HL-60/S4 (cell line): ENCODE results near the gene SYT12.
"Not testable (repeated sequence)": the region's sequence is repeated elsewhere in the genome, so short reads cannot be mapped to it uniquely, and the experiment has no call there.

ENCODE experiments used
- in situ Hi-C: fragments of 300-500 bp; cut with MboI; formaldehyde crosslinking; loops from 2 replicates; pipeline ENCODE4 v1.14.3; 2022; ENCODE audit warnings: low sequenced_read_pairs

Gene SYT12

DNA sequence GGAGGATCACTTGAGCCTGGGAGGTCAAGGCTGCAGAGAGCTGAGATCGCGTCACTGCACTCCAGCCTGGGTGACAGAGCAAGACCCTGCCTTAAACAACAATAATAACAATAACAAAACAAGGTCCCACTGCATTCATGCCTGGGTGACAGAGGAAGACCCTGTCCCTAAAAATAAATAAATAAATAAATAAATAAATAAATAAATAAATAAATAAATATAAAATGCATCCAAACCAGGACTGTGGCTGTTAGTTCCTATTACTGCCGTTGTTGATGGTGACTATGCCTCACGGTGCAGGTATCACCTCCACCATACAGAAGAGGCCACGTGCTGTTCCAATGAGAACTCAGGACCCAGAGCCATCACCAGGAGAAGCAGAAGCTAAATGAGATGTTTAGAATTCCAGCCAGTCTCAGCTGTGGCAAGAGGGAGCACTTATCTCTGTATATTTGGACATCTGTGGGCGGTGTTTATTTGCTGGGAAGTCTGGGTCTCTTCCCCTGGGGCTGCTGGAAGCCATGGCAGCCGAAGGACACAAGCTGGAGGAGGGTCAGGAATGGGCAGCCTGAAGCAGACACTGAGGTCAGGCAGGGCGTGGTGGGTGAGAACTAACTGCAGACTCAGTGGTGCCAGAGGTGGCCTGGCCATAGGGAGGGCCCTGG, 26.2 kb upstream of the SYT12 start:
- in situ Hi-C loops, result no loop called here

DNA sequence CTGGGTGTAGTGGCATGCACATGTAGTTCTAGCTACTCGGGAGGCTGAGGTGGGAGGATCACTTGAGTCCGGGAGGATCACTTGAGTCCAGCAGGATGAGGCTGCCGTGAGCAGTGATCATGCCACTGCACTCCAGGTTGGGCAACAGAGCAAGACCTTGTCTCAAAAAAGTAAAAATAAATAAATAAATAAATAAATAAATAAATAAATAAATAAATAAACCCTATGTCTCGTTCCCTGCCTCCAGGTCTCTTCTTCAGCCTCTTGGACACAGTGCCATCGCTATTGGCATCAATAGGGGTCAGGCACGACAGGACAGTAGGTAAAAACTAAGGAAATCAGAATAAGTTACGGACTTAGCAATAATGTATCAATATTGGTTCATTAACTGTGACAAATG, 23.4 kb upstream of the SYT12 start:
- in situ Hi-C loops, result no loop called here

- in situ Hi-C loops, result no loop called here
Observed at GRCh38 chr11:67001332-67001731, 21.6 kb upstream of the SYT12 start.

DNA sequence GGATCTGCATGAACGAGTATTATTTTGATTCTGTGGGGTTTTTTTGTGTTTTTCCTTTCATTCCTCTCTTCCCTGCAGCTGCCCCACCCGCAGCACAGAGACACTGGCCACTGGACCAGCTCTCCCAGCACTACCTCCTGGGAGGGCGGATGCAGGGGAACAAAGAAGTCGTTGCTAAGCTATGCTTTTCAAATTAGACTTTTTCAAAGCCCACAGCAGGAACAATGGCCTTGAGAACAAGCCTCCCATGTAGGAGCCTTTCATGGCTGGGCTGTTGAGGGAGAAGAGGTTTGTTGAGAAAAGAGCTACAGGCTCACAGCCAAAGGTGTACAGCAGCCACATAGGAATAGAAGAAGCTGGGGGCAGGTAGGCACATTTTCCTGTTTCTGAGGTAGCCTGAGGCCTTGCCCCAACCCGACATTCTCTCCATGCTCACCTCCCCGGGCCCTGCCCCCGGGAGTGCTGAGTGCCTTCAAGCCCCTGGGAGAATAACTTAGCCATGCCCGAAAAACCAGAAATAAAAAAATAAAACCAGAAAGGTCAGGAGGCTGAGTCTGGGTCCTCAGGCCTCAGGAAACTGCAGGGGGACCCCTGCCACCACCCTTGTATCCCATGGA, 20.5 kb upstream of the SYT12 start:
- in situ Hi-C loops, result no loop called here

DNA sequence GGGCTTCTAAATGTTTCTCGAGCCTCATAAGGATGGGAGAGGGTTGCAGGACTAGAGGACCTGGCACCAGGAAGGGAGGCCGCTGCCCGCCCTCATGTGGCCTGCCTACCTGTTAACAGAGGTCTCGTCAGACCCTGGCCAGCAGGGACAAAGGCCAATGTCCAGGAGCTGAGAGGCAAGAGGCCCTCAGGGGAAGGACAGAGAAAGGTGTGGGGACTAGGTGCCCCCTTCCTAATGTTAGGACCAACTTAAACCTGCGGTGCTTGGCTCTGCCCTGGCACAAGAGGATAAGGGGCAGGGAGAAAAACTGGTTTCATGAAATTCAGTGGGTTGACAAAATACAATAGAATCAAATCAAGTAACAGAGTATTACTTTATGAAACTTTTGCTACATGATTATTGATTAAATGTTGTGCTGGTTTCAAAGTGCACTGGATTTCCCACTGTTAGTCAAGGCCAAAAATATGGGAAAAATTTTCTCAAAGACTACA, 20.0 kb upstream of the SYT12 start:
- in situ Hi-C loops, result no loop called here

DNA sequence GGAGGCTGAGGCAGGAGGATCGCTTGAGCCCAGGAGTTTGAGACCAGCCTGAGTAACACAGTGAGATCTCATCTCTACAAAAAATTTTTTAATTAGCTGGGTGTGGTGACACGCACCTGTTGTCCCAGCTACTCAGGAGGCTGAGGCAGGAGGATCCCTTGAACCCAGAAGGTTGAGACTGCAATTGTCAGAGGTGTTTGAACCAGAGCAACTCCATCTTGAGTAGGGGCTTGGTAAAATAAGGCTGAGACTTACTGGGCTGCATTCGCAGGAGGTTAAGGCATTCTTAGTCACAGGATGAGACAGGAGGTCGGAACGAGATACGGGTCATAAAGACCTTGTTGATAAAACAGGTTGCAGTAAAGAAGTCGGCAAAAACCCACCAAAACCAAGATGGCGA, 17.7 kb upstream of the SYT12 start:
- in situ Hi-C loops, result not testable (repeated sequence)

DNA sequence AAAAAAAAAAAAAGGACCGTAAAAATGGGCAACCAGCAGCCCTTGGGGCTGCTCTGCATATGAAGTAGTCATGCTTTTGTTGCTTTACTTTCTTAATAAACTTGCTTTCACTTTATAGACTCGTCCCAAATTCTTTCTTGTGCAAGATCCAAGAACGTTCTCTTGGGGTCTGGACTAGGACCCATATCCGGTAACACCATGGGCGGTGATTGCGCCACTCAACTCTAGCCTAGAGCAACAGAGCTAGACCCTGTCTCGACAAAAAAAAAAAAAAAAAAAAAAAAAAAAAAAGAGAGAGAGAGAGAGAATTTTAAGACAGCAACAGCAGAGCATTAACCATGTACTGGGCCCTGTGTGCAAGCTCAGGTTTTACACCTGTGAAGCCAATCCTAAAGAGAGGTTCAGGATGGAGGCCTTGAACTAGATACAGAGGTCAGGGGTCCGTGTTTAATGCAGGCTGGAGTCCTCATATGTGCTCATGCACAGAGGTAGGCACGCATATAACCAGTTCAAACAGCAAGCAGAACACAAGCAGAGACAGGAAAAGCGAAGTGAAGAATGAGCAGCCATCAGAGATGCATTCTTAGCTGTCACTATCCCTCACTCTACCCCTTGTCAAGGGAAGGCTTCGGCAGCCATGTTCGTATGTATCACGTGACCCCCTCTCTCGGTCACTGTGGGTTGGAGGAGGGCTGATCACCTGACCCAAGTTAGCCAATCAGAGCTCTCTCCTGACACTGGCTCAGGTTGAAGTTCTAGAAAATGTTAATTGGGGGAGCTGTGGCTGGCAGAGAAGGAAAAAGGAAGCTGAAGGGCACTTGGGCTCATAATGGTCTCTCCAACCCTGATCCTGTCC, 16.7 kb upstream of the SYT12 start:
- in situ Hi-C loops, result no loop called here

GRCh38 chr11:67007126-67007525, 15.8 kb upstream of the SYT12 start:
- in situ Hi-C loops, result no loop called here

GRCh38 chr11:67010296-67010905, 12.5 kb upstream of the SYT12 start:
- in situ Hi-C loops, result no loop called here

DNA sequence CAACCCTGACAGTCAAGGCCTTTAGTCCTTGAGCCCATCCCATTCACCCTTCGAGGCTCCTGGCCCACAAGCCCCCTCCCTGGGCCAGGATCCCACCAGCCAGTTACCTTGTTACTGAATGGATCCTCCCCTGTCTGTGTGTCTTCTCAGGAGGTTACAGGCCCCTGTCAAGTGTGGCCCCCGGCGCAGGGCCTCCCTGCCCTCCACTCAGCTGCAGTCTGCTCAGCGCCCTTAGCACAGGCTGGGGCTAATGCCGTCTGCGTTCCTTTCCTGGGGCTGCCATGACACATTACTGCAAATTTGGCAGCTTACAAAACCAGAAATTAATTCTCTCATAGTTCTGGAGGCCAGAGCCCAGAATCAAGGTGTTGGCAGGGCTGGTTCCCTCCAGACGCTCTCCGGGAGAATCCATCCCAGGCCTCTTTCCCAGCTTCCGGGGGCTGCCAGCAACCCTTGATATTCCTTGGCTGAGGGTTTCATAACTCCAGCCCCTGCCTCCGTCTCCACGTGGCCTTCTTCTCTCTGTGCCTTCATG, 9.4 kb upstream of the SYT12 start:
- in situ Hi-C loops, result no loop called here

DNA sequence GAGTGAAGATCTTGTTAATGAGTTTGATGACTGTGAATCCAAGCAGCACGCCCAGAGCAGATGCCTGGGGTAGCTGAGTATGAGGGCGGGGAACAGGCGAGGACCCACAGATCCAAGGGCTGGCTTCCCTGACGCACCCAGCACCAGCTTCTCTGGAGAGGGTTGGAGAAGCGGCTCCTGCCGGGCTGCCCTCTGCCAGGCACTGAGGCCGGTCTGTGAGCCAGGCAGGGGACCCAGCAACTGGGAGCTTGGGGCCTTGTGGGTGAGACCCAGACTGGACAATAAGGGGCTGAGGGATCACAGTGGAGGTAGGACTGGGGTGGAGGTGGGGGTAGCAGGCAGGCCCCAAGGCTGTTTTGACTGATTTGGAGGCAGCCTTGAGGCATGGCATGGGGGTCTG, 8.6 kb upstream of the SYT12 start:
- in situ Hi-C loops, result no loop called here

- in situ Hi-C loops, result no loop called here
Observed at GRCh38 chr11:67015048-67015447, 7.9 kb upstream of the SYT12 start.

- in situ Hi-C loops, result no loop called here
Observed at GRCh38 chr11:67016550-67016949, 6.4 kb upstream of the SYT12 start.

DNA sequence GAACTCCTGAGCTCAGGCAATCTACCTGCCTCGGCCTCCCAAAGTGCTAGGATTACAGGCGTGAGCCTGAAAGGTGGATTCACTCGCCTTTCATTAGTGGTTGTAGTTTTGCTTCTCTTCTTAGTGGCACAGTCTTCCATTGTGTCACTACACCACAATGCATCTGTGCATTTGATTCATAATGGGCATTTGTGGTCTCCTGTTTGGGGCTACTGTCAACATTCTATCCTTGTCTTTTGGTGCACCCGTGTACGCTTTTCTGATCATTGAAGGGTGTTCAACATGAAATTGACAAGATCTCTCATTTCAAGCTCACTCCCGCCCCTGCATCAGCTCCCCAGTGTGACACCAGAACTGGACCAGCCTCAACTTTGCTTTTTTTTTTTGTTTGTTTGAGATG, 2.0 kb upstream of the SYT12 start:
- in situ Hi-C loops, result no loop called here

GRCh38 chr11:67022341-67022933, 497 bp upstream of the SYT12 start:
- in situ Hi-C loops, result no loop called here

- in situ Hi-C loops, result no loop called here
Observed at GRCh38 chr11:67023957-67024353, 1.0 kb downstream of the SYT12 start.

DNA sequence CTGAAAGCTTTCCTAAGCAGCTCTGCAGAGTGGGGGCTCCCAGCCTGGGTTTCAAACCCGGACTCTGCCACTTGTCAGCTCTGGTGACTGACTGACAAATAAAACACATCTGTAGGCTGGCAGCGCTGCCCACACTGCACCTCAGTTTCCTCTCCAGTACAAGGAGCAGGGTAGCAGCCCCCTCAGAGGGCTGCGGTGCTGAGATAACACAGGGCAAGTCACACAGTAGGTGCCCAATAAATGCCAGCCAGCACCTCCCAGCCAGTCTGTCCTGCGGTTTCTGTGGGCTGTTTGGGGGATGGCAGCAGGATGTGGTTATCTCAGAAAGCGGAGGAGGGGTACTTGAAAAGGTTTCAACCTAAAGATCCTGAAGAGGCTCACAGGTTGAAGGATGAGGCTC, 1.5 kb downstream of the SYT12 start:
- in situ Hi-C loops, result no loop called here

DNA sequence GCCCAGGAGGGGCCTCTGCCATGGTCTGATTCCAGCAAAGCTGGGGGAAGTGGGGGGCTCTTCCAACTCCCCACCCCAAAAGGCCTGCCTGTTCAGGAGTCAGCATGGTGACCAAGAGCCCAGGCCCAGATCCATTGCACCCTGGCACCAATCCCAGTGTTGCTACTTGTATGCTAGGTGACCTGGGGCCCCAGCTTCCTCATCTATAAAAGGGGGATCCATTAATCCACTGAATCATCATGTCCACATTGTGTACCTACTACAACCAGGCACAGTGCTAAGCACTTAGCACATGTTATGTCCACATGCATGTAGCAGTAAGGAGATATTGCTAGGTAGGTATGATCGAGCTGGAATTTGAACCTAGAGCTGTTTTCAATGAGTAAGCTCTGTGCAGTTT, 2.0 kb downstream of the SYT12 start:
- in situ Hi-C loops, result no loop called here

DNA sequence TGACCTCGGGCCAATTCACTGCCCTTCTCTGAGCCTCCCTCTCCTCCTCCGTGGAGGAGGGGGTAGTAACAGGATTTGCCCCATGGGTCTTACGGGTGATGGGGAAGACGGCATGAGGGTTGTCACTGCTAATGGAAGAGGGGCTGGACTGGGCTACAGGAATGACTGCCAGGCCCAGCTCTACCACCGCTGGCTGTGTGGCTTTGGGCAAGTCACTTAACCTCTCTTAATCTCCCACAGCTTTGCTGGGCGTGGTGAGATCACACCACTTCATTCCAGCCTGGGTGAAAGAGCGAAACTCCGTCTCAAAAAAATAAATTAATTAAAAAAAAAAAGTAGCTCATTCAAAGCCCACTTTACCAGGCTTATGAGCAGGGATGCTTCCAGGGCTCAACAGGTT, 2.8 kb downstream of the SYT12 start:
- in situ Hi-C loops, result no loop called here

DNA sequence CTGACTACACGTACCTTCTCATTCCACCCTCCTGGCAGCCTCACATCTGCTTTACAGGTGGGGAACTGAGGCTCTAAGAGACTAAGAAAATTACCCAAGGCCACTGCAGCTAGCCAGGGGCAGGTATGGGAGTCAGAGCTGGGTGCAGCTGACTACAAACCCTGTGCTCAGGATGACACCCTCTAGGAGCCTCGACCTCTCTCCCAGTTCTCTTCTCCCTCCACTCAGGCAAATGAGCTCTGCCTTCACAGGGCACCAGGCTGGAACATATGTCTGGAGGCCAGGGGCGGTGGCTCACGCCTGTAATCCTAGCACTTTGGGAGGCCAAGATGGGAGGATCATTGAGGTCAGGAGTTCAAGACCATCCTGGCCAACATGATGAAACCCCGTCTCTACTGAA, 4.0 kb downstream of the SYT12 start:
- in situ Hi-C loops, result no loop called here

DNA sequence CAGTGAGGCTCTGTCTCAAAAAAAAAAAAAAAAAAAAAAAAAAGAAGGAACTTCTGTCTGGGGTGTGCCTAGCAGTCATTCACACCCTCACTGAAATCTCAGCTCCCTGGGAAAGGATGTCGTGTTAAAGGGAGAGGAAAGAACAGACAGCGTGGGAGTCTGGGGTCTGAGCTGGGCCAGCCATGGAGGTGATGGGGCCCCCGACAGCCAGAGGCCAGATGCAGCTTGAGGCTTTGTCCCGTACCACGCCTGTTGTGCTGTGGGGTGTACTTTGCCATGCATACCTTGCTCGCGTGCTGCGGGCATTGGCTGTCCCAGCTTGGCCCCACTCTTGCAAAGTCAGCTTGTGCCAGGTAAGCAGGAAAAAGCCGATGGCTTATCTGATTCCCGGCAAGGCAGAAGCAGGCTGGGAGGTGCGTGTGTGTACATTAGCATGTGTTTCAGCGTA, 4.6 kb downstream of the SYT12 start:
- in situ Hi-C loops, result no loop called here
